ENCODE data around the gene ST8SIA3.

GRCh38 chr18:57343833-57344232, 8.5 kb upstream of the ST8SIA3 start:
- TF ChIP-seq CTCF (IDR thresholded peaks at IDR 0.05) (no peak), EP300 (IDR thresholded peaks at IDR 0.05) (no peak), POLR2A (IDR thresholded peaks at IDR 0.05) (no peak)
